Measurements from ENCODE around the gene CDH6. TPM values are rescaled to one million over a fixed set of nuclear protein-coding genes. Genes with fewer than 3 reads are reported as not detected.
A peak's percentile ranks its signal among the peaks of the same experiment; 100 is the strongest.

The CDH6 gene
- total and polyA plus RNA-seq, 8 donors = 0.31 to 10.4 (median 0.65) TPM

- FAIRE-seq (no peak), DNase-seq (no peak), ATAC-seq (no peak)
- no peak overlapping the region for H3K27ac ChIP-seq
- H3K4me1 ChIP-seq = no peaks in the 10 kb centered on the region
- H3K9me3 ChIP-seq = no peaks in the 10 kb centered on the region
- no peak overlapping the region for H3K4me3 ChIP-seq
- no peak for TF ChIP-seq CTCF (IDR thresholded peaks at IDR 0.05)
- no peaks in the 10 kb centered on the region for H3K36me3 ChIP-seq
- intact Hi-C loops (cut with DNase I) = no loop called here
- 36 to 44% methylated on average over 3 of the region's 3 CpGs for WGBS, 2 donors
- no peaks in the 10 kb centered on the region for H3K27me3 ChIP-seq
These were observed 36.8 kb upstream of the CDH6 start for GRCh38 chr5:31156631-31157160.

- no peak overlapping the region for H3K4me3 ChIP-seq
- no peak overlapping the region for H3K27ac ChIP-seq
- 36 to 49% methylated on average over 5 of the region's 5 CpGs for WGBS, 2 donors
- TF ChIP-seq CTCF (IDR thresholded peaks at IDR 0.05) = no peak
- FAIRE-seq = no peak
- H3K27me3 ChIP-seq = no peaks in the 10 kb centered on the region
- H3K9me3 ChIP-seq = no peaks in the 10 kb centered on the region
- intact Hi-C loops (cut with DNase I) = no loop called here
- H3K4me1 ChIP-seq = no peaks in the 10 kb centered on the region
- H3K36me3 ChIP-seq = no peaks in the 10 kb centered on the region
- DNase-seq = no peak
- ATAC-seq = no peak
These were observed 35.8 kb upstream of the CDH6 start for GRCh38 chr5:31157720-31158119.

GRCh38 chr5:31158686-31159085 is 34.8 kb upstream of the CDH6 start:
- intact Hi-C loops (cut with DNase I) = no loop called here
- TF ChIP-seq CTCF (IDR thresholded peaks at IDR 0.05) = no peak

GRCh38 chr5:31161781-31162181 is 31.7 kb upstream of the CDH6 start:
- Histone ChIP-seq H3K9me3 (no peaks in the 10 kb centered on the region), H3K4me3 (no peak overlapping the region), H3K27ac (no peak overlapping the region), H3K27me3 (no peaks in the 10 kb centered on the region), H3K4me1 (no peaks in the 10 kb centered on the region), H3K36me3 (no peaks in the 10 kb centered on the region)
- intact Hi-C loops (cut with DNase I) = no loop called here
- WGBS, 2 donors = 19 to 23% methylated on average over 2 of the region's 2 CpGs
- DNase-seq (no peak), FAIRE-seq (peak; percentile 20), ATAC-seq (peak in 1 of 4 donors; percentile 12)
- TF ChIP-seq CTCF (IDR thresholded peaks at IDR 0.05) = no peak

More at GRCh38 chr5:31158686-31159085, 34.8 kb upstream of the CDH6 start:
- H3K9me3 ChIP-seq = no peaks in the 10 kb centered on the region
- no peaks in the 10 kb centered on the region for H3K36me3 ChIP-seq
- no peak overlapping the region for H3K27ac ChIP-seq
- H3K4me3 ChIP-seq = no peak overlapping the region
- no peak for DNase-seq
- ATAC-seq = no peak
- 23 to 30% methylated on average over 1 of the region's 1 CpG for WGBS, 2 donors
- H3K27me3 ChIP-seq = no peaks in the 10 kb centered on the region
- no peak for FAIRE-seq
- no peaks in the 10 kb centered on the region for H3K4me1 ChIP-seq

- Histone ChIP-seq H3K9me3 (no peaks in the 10 kb centered on the region), H3K27me3 (no peaks in the 10 kb centered on the region), H3K36me3 (no peaks in the 10 kb centered on the region), H3K4me1 (no peaks in the 10 kb centered on the region), H3K27ac (no peak overlapping the region), H3K4me3 (no peak overlapping the region)
- WGBS, 2 donors = 57 to 70% methylated on average over 2 of the region's 2 CpGs
- intact Hi-C loops (cut with DNase I) = no loop called here
- no peak for ATAC-seq
- no peak for TF ChIP-seq CTCF (IDR thresholded peaks at IDR 0.05)
- FAIRE-seq = no peak
- no peak for DNase-seq
These were observed 27.8 kb upstream of the CDH6 start for GRCh38 chr5:31165729-31166128.
